Prostate gland (tissue), 2 donors: ENCODE data around the gene LGR4.

Experiments used
- POLR2AphosphoS5 ChIP-seq: sonication (generic); formaldehyde crosslinking; IDR thresholded peaks from one replicate; pipeline ENCODE4 v1.6.1; 2017; ENCODE audit warnings: antibody characterized with exemption
- TF ChIP-seq, protein P1 (sequence below), 4 experiments: fragments of 200-600 bp in 2 of 4; fragments of 450-650 bp in 2 of 4; sonication (generic) in 2 of 4; IDR thresholded peaks; 1 replicate in 3 of 4; 2 replicates in 1 of 4; pipeline ENCODE4 v1.5.1; 2016 to 2019; ENCODE audit warnings: antibody characterized with exemption in 4 of 4, mild to moderate bottlenecking in 2 of 4, moderate library complexity in 2 of 4

DNA sequence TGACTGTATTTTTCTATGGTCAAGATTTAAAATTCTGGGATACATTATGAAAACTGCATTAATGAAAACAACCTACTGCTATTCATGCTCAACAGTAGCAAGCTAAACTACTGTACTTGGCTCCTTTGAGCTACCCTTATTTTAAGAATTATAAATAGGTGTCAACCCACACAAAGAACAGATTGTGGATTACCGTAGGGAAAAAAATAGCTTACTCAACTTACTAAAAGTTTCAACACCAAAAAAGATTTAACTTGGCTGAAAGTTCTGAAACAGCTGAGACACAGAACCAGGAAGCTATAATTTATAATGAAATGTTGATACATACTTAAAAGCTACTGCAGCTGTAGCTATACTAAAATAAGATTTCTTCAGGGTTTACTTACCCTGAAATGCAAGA lies 23.9 kb upstream of the LGR4 start:
- TF ChIP-seq POLR2AphosphoS5 = no peak
- TF ChIP-seq, protein P1, sequence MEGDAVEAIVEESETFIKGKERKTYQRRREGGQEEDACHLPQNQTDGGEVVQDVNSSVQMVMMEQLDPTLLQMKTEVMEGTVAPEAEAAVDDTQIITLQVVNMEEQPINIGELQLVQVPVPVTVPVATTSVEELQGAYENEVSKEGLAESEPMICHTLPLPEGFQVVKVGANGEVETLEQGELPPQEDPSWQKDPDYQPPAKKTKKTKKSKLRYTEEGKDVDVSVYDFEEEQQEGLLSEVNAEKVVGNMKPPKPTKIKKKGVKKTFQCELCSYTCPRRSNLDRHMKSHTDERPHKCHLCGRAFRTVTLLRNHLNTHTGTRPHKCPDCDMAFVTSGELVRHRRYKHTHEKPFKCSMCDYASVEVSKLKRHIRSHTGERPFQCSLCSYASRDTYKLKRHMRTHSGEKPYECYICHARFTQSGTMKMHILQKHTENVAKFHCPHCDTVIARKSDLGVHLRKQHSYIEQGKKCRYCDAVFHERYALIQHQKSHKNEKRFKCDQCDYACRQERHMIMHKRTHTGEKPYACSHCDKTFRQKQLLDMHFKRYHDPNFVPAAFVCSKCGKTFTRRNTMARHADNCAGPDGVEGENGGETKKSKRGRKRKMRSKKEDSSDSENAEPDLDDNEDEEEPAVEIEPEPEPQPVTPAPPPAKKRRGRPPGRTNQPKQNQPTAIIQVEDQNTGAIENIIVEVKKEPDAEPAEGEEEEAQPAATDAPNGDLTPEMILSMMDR (IDR thresholded peaks at IDR 0.05) = no peak
